ENCODE results near the gene MTCH1.

Gene MTCH1

GRCh38 chr6:36945301-36945700 lies 40.7 kb downstream of the MTCH1 start:
- no peak for TF ChIP-seq CTCF (IDR thresholded peaks at IDR 0.05)

- TF ChIP-seq CTCF (IDR thresholded peaks at IDR 0.05), result no peak
Measured at GRCh38 chr6:36944650-36945049, 41.3 kb downstream of the MTCH1 start.

- TF ChIP-seq CTCF (IDR thresholded peaks at IDR 0.05), result no peak
Measured at GRCh38 chr6:36940027-36940426, 46.0 kb downstream of the MTCH1 start.

GRCh38 chr6:36938536-36938935 lies 47.5 kb downstream of the MTCH1 start:
- no peak for TF ChIP-seq CTCF (IDR thresholded peaks at IDR 0.05)

- TF ChIP-seq CTCF (IDR thresholded peaks at IDR 0.05), result no peak
Measured at GRCh38 chr6:36937896-36938295, 48.1 kb downstream of the MTCH1 start.

- no peak for TF ChIP-seq CTCF (IDR thresholded peaks at IDR 0.05)
Measured at GRCh38 chr6:36936824-36937223, 49.2 kb downstream of the MTCH1 start.

GRCh38 chr6:36934901-36935300 lies 51.1 kb downstream of the MTCH1 start:
- no peak for TF ChIP-seq CTCF (IDR thresholded peaks at IDR 0.05)

GRCh38 chr6:36933519-36933918 lies 52.5 kb downstream of the MTCH1 start:
- no peak for TF ChIP-seq CTCF (IDR thresholded peaks at IDR 0.05)
